ENCODE results near the gene ACBD4.

DNA sequence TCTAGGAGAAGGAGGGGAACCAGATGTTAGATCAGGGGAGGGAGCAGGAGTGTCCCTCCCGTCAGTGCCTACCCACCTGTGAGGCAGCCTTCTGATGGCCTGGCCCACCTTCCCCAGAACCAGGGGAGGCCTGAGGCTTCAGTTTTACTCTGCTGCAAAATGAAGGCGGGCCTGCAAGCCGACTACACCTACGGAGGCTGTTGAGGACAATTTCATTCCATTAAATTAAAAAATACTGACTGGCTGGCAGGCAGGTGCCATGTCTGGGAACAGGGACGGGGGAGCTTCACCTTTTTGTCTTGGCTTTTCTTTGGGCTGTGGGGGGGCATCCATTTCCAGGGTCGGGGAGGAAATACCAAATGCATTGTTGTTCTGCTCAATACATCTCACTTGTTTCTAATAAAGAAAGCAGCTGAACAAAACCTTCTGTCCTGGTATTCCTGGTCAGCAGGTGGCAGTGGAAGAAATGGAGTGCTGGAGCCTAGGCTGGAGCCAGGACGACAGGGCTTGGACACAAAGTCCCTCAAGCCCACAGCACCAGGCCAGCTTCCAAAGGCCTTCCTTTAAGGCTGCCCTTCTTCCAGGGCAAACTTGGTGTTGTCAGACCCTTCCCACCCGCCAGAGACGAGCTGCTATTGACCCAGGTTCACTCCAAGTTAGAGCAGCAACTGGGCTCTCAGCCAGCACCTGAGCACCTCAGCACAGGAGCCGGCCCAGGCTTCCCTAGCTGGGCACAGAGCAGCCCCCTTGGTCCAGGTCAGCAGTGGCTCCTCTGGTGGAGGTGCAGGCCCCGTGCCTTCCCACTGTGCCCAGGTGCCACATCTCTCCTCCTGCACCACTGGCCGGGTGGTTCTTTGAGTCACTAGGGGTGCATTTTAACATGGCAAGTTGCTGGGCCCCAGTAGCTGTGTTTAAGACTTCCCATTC, 26.6 kb upstream of the ACBD4 start:
- TF ChIP-seq, protein P1, sequence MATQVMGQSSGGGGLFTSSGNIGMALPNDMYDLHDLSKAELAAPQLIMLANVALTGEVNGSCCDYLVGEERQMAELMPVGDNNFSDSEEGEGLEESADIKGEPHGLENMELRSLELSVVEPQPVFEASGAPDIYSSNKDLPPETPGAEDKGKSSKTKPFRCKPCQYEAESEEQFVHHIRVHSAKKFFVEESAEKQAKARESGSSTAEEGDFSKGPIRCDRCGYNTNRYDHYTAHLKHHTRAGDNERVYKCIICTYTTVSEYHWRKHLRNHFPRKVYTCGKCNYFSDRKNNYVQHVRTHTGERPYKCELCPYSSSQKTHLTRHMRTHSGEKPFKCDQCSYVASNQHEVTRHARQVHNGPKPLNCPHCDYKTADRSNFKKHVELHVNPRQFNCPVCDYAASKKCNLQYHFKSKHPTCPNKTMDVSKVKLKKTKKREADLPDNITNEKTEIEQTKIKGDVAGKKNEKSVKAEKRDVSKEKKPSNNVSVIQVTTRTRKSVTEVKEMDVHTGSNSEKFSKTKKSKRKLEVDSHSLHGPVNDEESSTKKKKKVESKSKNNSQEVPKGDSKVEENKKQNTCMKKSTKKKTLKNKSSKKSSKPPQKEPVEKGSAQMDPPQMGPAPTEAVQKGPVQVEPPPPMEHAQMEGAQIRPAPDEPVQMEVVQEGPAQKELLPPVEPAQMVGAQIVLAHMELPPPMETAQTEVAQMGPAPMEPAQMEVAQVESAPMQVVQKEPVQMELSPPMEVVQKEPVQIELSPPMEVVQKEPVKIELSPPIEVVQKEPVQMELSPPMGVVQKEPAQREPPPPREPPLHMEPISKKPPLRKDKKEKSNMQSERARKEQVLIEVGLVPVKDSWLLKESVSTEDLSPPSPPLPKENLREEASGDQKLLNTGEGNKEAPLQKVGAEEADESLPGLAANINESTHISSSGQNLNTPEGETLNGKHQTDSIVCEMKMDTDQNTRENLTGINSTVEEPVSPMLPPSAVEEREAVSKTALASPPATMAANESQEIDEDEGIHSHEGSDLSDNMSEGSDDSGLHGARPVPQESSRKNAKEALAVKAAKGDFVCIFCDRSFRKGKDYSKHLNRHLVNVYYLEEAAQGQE (IDR thresholded peaks at IDR 0.05; ENCODE audit: borderline replicate concordance) = no peak
- TF ChIP-seq RAD21 (conservative IDR thresholded peaks at IDR 0.05) (no peak), POLR2AphosphoS5 (IDR thresholded peaks at IDR 0.05) (no peak), EZH2 (IDR thresholded peaks at IDR 0.05; ENCODE audit: borderline replicate concordance, insufficient read depth, low read length, poor library complexity, severe bottlenecking) (no peak)
- TF ChIP-seq, protein P2, sequence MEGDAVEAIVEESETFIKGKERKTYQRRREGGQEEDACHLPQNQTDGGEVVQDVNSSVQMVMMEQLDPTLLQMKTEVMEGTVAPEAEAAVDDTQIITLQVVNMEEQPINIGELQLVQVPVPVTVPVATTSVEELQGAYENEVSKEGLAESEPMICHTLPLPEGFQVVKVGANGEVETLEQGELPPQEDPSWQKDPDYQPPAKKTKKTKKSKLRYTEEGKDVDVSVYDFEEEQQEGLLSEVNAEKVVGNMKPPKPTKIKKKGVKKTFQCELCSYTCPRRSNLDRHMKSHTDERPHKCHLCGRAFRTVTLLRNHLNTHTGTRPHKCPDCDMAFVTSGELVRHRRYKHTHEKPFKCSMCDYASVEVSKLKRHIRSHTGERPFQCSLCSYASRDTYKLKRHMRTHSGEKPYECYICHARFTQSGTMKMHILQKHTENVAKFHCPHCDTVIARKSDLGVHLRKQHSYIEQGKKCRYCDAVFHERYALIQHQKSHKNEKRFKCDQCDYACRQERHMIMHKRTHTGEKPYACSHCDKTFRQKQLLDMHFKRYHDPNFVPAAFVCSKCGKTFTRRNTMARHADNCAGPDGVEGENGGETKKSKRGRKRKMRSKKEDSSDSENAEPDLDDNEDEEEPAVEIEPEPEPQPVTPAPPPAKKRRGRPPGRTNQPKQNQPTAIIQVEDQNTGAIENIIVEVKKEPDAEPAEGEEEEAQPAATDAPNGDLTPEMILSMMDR (IDR thresholded peaks at IDR 0.05; ENCODE audit: poor library complexity, severe bottlenecking) = no peak

Data from neural cell (in vitro differentiated cells).